Spleen (tissue), 11 donors: ENCODE results near the gene PLPP3. TPM values are rescaled to one million over a fixed set of nuclear protein-coding genes. Genes with fewer than 3 reads are reported as not detected.

ENCODE experiments used
- DNase-seq: peaks from one replicate; pipeline ENCODE4 v3.0.0-alpha.2; 2020
- H3K27ac ChIP-seq, 8 donors: fragments of 200-600 bp; sonication (generic) in 7 of 8; 1 replicate in 4 of 8; 2 replicates in 4 of 8; pipeline versions ENCODE4 v1.5.0 to v1.8.0; 2016 to 2021; ENCODE audit warnings: inconsistent platforms in 4 of 8, mild to moderate bottlenecking in 4 of 8, moderate library complexity in 1 of 8
- H3K27me3 ChIP-seq, 7 donors: fragments of 200-600 bp; sonication (generic) in 6 of 7; replicated peaks in 1 of 7; 1 replicate in 4 of 7; 2 replicates in 3 of 7; pipeline versions ENCODE4 v1.5.0 to v1.8.0; 2016 to 2021; ENCODE audit warnings: inconsistent platforms in 3 of 7, mild to moderate bottlenecking in 1 of 7
- H3K36me3 ChIP-seq, 6 donors: fragments of 200-600 bp; sonication (generic) in 5 of 6; 1 replicate in 4 of 6; 2 replicates in 2 of 6; pipeline versions ENCODE4 v1.5.0 to v1.8.0; 2016 to 2021; ENCODE audit warnings: inconsistent platforms in 2 of 6
- H3K4me1 ChIP-seq, 6 donors: fragments of 200-600 bp; sonication (generic) in 5 of 6; 1 replicate in 3 of 6; 2 replicates in 3 of 6; pipeline versions ENCODE4 v1.5.0 to v1.8.0; 2016 to 2021; ENCODE audit warnings: inconsistent platforms in 3 of 6
- H3K4me3 ChIP-seq, 8 donors: fragments of 200-600 bp; sonication (generic) in 7 of 8; 1 replicate in 4 of 8; 2 replicates in 4 of 8; pipeline versions ENCODE4 v1.5.0 to v1.8.0; 2016 to 2021; ENCODE audit warnings: inconsistent platforms in 4 of 8, mild to moderate bottlenecking in 4 of 8, moderate library complexity in 2 of 8
- H3K9me3 ChIP-seq, 8 donors: fragments of 200-600 bp; sonication (generic) in 7 of 8; 1 replicate in 4 of 8; 2 replicates in 4 of 8; pipeline versions ENCODE4 v1.5.0 to v1.8.0; 2016 to 2021; ENCODE audit warnings: inconsistent platforms in 4 of 8
- CTCF ChIP-seq, 11 experiments: fragments of 200-600 bp in 7 of 11; fragments of 450-650 bp in 4 of 11; sonication (generic) in 4 of 11; IDR thresholded peaks in 8 of 11; conservative IDR thresholded peaks in 3 of 11; 1 replicate in 7 of 11; 2 replicates in 4 of 11; pipeline versions ENCODE4 v1.4.0 to v1.8.0; 2016 to 2021; ENCODE audit warnings: antibody characterized with exemption in 11 of 11, inconsistent platforms in 4 of 11, mild to moderate bottlenecking in 1 of 11
- POLR2A ChIP-seq, 3 donors: fragments of 450-650 bp; IDR thresholded peaks; one replicate each; pipeline ENCODE4 v1.5.1; 2017; ENCODE audit warnings: antibody characterized with exemption in 3 of 3, mild to moderate bottlenecking in 1 of 3
- POLR2AphosphoS5 ChIP-seq, 3 donors: sonication (generic); formaldehyde crosslinking; IDR thresholded peaks; one replicate each; pipeline ENCODE4 v1.5.1; 2017; ENCODE audit warnings: antibody characterized with exemption in 3 of 3
- WGBS, 5 donors: extraction: QIAGEN DNeasy Blood & Tissue Kit in 3 of 5; methylation state at CpG; one replicate each; pipeline versions ENCODE4 v1.1.5 to v1.1.7; 2013 to 2018; 5-methylcytosine and 5-hydroxymethylcytosine counted together
- intact Hi-C: fragments of 100-400 bp; cut with DNase I; formaldehyde crosslinking; loops from one replicate; pipeline ENCODE4 v1.15.0; 2023; ENCODE audit warnings: low total_unique reads
- polyA plus RNA-seq, 3 donors: library from polyadenylated mRNA; stranded (reverse); fragments of 200-250 nt; gene quantifications; one replicate each; pipeline ENCODE4 v1.2.1, GENCODE V29; 2013
- total RNA-seq, 7 donors: library from RNA; depleted of rRNA in 3 of 7; stranded (reverse); fragments of >200 nt in 3 of 7; fragmentation: NEBNext Ultra II Directional in 4 of 7; extraction: Animal tissue kit (Norgen Biotek cat#: 25700) in 4 of 7; gene quantifications; one replicate each; pipeline versions ENCODE4 v1.1.0 to v1.2.1, GENCODE V29; 2016 to 2021
- donor health status: healthy with polysubstance abuse.
- donor health status: DM: no; HTN: no; CAD: no; lungs with moderate emphysema.
- donor health status: DM: no; HTN: no; CAD: no.
- donor health status: Bipolar disorder and iron deficiency.
- donor health status: healthy.
- donor health status: DM: no; HTN: no; CAD: no.
- donor health status: DM: yes; HTN: yes; CAD: no.

PLPP3 gene
- total and polyA plus RNA-seq, 10 donors: 6.7 to 90.0 (median 55.1) TPM

GRCh38 chr1:56575865-56576264 lies 3.5 kb downstream of the PLPP3 start:
- TF ChIP-seq POLR2AphosphoS5 (IDR thresholded peaks at IDR 0.05) (no peak), POLR2A (IDR thresholded peaks at IDR 0.05) (no peak), CTCF (IDR thresholded peaks at IDR 0.05 in 8 of 11, conservative IDR thresholded peaks at IDR 0.05 in 3 of 11) (no peak)
- Histone ChIP-seq H3K27ac (peak overlapping the region in 6 of 8 donors; percentile 22 to 93 (median 90)), H3K36me3 (no peaks in the 10 kb centered on the region), H3K4me1 (peaks cover 18 to 95% (median 74%) of the 10 kb centered on the region in 6 donors), H3K4me3 (peak overlapping the region in 7 of 8 donors; percentile 15 to 90 (median 78)), H3K9me3 (no peaks in the 10 kb centered on the region), H3K27me3 (peaks cover 0 to 15% (median 0%) of the 10 kb centered on the region in 7 donors)
- WGBS, 5 donors: 25 to 33% (median 27%) methylated on average over 3 of the region's 3 CpGs
- no peak for DNase-seq
- intact Hi-C loops: loop anchor here (5.0 to 10.0 kb wide), 2 partner anchors 51 to 159 kb away; no protein-coding TSS in a partner anchor

GRCh38 chr1:56574794-56575193 lies 4.6 kb downstream of the PLPP3 start:
- H3K27me3 ChIP-seq: peaks cover 0 to 15% (median 0%) of the 10 kb centered on the region in 7 donors
- H3K27ac ChIP-seq: peak overlapping the region in 4 of 8 donors; percentile 12 to 92 (median 54)
- intact Hi-C loops: loop anchor here (5.0 to 10.0 kb wide), 2 partner anchors 50 to 157 kb away; no protein-coding TSS in a partner anchor
- 60 to 71% (median 63%) methylated on average over 4 of the region's 4 CpGs for WGBS, 5 donors
- no peak for TF ChIP-seq POLR2A (IDR thresholded peaks at IDR 0.05)
- no peak for TF ChIP-seq POLR2AphosphoS5 (IDR thresholded peaks at IDR 0.05)
- no peak for TF ChIP-seq CTCF (IDR thresholded peaks at IDR 0.05 in 8 of 11, conservative IDR thresholded peaks at IDR 0.05 in 3 of 11)
- H3K36me3 ChIP-seq: no peaks in the 10 kb centered on the region
- no peaks in the 10 kb centered on the region for H3K9me3 ChIP-seq
- peaks cover 14 to 98% (median 75%) of the 10 kb centered on the region in 6 donors for H3K4me1 ChIP-seq
- peak overlapping the region in 4 of 8 donors; percentile 78 to 90 (median 84) for H3K4me3 ChIP-seq
- no peak for DNase-seq

- Histone ChIP-seq H3K9me3 (no peaks in the 10 kb centered on the region), H3K27ac (peak overlapping the region in 2 of 8 donors; percentile 91 to 92), H3K4me3 (peak overlapping the region in 2 of 8 donors; percentile 5 to 90), H3K36me3 (no peaks in the 10 kb centered on the region), H3K27me3 (peaks cover 0 to 5% (median 0%) of the 10 kb centered on the region in 7 donors), H3K4me1 (peaks cover 15 to 96% (median 76%) of the 10 kb centered on the region in 6 donors)
- 54 to 83% (median 70%) methylated on average over 4 of the region's 4 CpGs for WGBS, 5 donors
- DNase-seq: no peak
- intact Hi-C loops: loop anchor here (10.0 kb wide), 1 partner anchor 49 kb away; no protein-coding TSS in a partner anchor
- TF ChIP-seq POLR2A (IDR thresholded peaks at IDR 0.05): no peak
- TF ChIP-seq CTCF (IDR thresholded peaks at IDR 0.05 in 8 of 11, conservative IDR thresholded peaks at IDR 0.05 in 3 of 11): no peak
- no peak for TF ChIP-seq POLR2AphosphoS5 (IDR thresholded peaks at IDR 0.05)
These were observed 6.1 kb downstream of the PLPP3 start for GRCh38 chr1:56573311-56573710.

GRCh38 chr1:56572334-56573050 lies 6.9 kb downstream of the PLPP3 start:
- Histone ChIP-seq H3K4me3 (peak overlapping the region in 2 of 8 donors; percentile 5 to 90), H3K9me3 (no peaks in the 10 kb centered on the region), H3K4me1 (peaks cover 16 to 91% (median 71%) of the 10 kb centered on the region in 6 donors), H3K27me3 (no peaks in the 10 kb centered on the region), H3K36me3 (no peaks in the 10 kb centered on the region), H3K27ac (peak overlapping the region in 1 of 8 donors; percentile 92)
- no peak for DNase-seq
- WGBS, 5 donors: 51 to 76% (median 67%) methylated on average over 4 of the region's 4 CpGs
- intact Hi-C loops: loop anchor here (10.0 kb wide), 1 partner anchor 48 kb away; no protein-coding TSS in a partner anchor
- TF ChIP-seq CTCF (IDR thresholded peaks at IDR 0.05 in 8 of 11, conservative IDR thresholded peaks at IDR 0.05 in 3 of 11): no peak
- no peak for TF ChIP-seq POLR2A (IDR thresholded peaks at IDR 0.05)
- no peak for TF ChIP-seq POLR2AphosphoS5 (IDR thresholded peaks at IDR 0.05)
